B cell (primary cell): ENCODE measurements around the gene FRMD4A.

Experiments used
- EZH2 ChIP-seq: IDR thresholded peaks from 2 replicates; pipeline ENCODE4 v1.6.1; 2012; ENCODE audit warnings: borderline replicate concordance, low read depth, mild to moderate bottlenecking, moderate library complexity, low read length; ENCODE audit not compliant: insufficient read depth, poor library complexity, severe bottlenecking
- TF ChIP-seq, protein P1 (sequence below): fragments of 200-600 bp; IDR thresholded peaks from one replicate; pipeline ENCODE4 v1.8.0; 2022; ENCODE audit warnings: antibody characterized with exemption, mild to moderate bottlenecking

DNA sequence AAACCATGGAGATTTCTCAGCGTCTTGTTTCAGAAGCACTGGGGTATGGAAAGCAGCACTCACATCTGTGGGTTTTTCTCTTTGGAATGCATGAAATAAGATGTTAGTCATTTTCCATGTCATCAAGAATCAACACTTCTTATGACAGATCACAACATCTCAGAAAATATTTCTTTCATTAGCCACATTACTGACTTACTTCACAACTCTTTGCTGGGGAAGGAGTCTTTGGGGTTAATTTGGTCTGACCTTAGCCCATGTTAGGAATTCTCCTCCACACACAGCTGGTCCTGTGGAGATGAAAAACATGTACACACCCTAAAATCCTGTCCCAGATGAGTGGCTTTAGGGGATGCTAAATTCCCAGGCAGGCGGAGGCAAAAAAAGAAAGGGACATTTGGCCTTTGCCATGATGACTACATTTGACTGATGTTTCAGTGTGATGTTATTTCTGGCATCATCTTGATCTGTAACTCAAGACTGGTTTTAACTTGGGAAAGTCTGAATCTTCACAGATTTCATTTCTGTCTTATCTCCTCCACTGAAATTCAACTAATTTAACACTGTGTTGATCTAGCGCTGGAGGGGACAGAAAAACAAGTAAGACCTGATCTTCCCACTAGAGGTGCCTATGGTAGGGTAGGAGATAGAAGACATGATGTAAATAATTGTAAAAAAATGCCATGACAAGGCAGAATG lies 380.7 kb downstream of the FRMD4A start:
- TF ChIP-seq, protein P1, sequence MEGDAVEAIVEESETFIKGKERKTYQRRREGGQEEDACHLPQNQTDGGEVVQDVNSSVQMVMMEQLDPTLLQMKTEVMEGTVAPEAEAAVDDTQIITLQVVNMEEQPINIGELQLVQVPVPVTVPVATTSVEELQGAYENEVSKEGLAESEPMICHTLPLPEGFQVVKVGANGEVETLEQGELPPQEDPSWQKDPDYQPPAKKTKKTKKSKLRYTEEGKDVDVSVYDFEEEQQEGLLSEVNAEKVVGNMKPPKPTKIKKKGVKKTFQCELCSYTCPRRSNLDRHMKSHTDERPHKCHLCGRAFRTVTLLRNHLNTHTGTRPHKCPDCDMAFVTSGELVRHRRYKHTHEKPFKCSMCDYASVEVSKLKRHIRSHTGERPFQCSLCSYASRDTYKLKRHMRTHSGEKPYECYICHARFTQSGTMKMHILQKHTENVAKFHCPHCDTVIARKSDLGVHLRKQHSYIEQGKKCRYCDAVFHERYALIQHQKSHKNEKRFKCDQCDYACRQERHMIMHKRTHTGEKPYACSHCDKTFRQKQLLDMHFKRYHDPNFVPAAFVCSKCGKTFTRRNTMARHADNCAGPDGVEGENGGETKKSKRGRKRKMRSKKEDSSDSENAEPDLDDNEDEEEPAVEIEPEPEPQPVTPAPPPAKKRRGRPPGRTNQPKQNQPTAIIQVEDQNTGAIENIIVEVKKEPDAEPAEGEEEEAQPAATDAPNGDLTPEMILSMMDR, result no peak
- no peak for TF ChIP-seq EZH2
